GM06990 (cell line): ENCODE measurements around the gene PLIN4.

Experiments used
- DNase-seq: peaks from one replicate; pipeline ENCODE4 v3.0.0-alpha.2; 2011; ENCODE audit not compliant: insufficient read length; ENCODE audit errors: extremely low read depth
- H3K27me3 ChIP-seq: replicated peaks from 2 replicates; pipeline ENCODE4 v1.6.0; 2011; ENCODE audit warnings: low read length; ENCODE audit not compliant: control insufficient read depth, insufficient read depth
- H3K36me3 ChIP-seq: 2 replicates; pipeline ENCODE4 v1.5.1; 2011; ENCODE audit warnings: low read length; ENCODE audit not compliant: control insufficient read depth, insufficient read depth
- H3K4me3 ChIP-seq: replicated peaks from 2 replicates; pipeline ENCODE4 v1.5.1; 2011; ENCODE audit warnings: low read depth, mild to moderate bottlenecking, control low read depth, low read length
- TF ChIP-seq, protein P1 (sequence below): IDR thresholded peaks from 2 replicates; pipeline ENCODE4 v1.5.1; 2011; ENCODE audit warnings: low read length, control low read depth, mild to moderate bottlenecking, inconsistent platforms; ENCODE audit not compliant: insufficient read depth, poor library complexity, severe bottlenecking

Gene PLIN4

DNA sequence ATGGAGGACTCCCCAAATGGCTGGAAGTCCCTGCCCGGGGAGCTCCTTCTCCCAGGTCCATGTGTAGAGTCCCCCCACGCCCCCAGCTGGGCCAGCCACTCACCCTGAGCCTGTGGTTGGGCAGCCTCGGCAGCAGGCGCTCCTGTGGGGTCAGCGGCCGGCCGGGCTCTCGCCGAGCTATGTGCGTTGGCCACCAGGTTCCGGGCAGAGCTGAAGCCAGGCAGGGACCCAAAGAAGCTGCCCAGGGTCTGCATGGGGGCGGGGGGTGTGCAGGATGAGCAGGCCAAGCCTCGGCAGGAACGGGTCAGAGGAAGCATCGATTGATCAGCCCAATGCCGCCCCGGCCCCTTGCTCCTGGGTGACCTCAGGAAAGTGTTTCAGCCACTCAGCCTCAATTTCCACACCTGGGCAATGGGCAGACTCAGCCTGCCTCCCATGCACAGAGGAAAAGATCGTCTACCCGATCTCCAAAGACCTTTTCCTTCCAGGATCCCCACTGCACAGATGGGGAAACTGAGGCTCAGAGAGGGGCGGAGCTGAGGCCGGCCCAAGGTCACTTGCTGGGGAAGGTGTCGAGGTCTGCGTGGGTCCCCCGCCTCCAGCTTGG lies 732 bp downstream of the PLIN4 start:
- Histone ChIP-seq H3K27me3 (no peaks in the 10 kb centered on the region), H3K36me3 (no peaks in the 10 kb centered on the region), H3K4me3 (no peak overlapping the region)
- DNase-seq, result no peak
- TF ChIP-seq, protein P1, sequence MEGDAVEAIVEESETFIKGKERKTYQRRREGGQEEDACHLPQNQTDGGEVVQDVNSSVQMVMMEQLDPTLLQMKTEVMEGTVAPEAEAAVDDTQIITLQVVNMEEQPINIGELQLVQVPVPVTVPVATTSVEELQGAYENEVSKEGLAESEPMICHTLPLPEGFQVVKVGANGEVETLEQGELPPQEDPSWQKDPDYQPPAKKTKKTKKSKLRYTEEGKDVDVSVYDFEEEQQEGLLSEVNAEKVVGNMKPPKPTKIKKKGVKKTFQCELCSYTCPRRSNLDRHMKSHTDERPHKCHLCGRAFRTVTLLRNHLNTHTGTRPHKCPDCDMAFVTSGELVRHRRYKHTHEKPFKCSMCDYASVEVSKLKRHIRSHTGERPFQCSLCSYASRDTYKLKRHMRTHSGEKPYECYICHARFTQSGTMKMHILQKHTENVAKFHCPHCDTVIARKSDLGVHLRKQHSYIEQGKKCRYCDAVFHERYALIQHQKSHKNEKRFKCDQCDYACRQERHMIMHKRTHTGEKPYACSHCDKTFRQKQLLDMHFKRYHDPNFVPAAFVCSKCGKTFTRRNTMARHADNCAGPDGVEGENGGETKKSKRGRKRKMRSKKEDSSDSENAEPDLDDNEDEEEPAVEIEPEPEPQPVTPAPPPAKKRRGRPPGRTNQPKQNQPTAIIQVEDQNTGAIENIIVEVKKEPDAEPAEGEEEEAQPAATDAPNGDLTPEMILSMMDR, result no peak

DNA sequence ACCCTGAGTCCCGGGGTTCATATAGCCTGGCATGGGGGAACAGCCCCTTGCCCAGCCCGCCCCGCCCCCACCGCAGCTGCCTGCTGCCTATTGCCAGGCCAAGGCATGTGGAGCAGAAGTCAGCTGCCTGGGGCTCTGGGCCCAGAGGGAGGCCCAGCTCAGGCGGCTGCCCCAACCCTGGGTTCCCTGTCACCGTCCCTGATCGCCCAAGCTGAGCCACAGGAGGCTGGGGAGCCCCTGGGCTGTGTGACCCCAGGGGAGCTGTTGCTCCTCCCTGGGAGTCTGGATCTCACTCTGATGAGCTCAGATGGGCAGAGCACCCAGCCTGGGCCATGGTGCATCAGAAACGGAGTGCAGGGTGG lies 1.4 kb downstream of the PLIN4 start:
- Histone ChIP-seq H3K4me3 (no peak overlapping the region), H3K36me3 (no peaks in the 10 kb centered on the region), H3K27me3 (no peaks in the 10 kb centered on the region)
- DNase-seq, result no peak
- TF ChIP-seq, protein P1, result no peak

DNA sequence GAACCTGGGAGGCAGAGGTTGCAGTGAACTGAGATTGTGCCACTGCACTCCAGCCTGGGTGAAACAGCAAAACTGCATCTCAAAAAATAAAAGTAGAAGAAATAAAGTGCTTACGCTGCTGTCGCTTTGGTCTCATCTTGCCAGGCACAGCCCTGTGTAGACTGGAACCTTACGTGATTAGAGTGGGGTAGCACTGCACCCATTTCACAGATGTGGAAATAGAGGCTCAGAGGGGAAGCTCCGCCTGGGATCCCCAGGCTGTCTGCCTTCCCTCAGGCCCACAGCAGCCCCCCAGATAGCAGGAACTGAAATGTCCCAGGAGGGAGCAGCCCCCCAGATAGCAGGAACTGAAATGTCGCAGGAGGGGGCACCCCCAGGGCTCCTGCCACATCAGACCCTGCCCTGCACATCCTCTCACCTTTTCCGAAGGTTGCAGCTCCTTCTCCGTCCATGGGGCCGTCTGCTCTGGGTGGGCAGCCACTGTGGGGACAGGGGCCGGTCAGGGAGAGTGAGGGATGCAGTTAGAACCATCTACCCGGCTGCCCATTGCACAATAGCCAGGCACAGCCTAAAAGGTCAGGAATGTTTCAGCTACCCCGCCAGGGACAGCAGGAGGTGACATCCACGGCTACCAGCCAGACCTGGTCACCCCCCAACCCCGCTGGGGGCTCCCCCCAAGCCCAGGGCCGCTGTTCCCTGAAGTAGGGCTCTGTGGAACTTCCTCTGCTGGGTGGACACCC lies 1.9 kb downstream of the PLIN4 start:
- Histone ChIP-seq H3K27me3 (no peaks in the 10 kb centered on the region), H3K36me3 (no peaks in the 10 kb centered on the region), H3K4me3 (no peak overlapping the region)
- TF ChIP-seq, protein P1, result no peak
- no peak for DNase-seq

DNA sequence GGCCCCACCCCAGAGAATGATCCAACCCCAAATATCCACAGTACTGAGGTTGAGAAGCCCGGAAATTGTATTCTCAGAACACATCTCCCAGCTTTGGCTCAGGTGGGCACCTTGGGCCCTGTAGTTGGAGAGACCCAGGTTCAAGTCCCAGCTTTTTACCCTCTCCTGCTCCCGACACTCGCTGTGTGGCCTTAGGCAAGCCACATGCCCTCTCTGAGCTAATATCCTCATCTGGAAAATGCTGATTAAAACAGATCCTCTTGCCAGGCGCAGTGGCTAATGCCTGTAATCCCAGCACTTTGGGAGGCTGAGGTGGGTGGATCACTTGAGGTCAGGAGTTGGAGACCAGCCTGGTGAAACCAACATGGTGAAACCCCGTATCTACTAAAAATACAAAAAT lies 2.6 kb downstream of the PLIN4 start:
- Histone ChIP-seq H3K27me3 (no peaks in the 10 kb centered on the region), H3K36me3 (no peaks in the 10 kb centered on the region), H3K4me3 (no peak overlapping the region)
- TF ChIP-seq, protein P1, result no peak
- DNase-seq, result no peak

DNA sequence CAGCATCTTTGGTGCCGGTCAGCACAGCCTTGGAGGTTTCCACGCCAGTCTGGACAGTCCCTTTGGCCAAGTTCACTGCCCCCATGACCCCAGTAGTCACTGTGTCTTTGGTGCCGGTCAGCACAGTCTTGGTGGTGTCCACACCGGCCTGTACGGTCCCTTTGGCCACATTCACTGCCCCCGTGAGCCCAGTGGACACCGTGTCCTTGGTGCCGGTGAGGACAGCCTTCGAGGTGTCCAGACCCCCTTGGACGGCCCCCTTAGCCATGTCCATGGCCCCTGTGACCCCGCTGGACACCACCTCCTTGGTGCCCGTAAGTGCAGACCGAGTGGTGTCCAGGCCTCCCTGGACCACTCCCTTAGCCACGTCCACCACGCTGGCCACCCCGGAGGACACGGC lies 5.0 kb downstream of the PLIN4 start:
- no peak overlapping the region for H3K4me3 ChIP-seq
- H3K27me3 ChIP-seq, result no peaks in the 10 kb centered on the region
- TF ChIP-seq, protein P1, result no peak
- H3K36me3 ChIP-seq, result no peaks in the 10 kb centered on the region
- no peak for DNase-seq
